HEK293T (cell line): ENCODE measurements around the gene SLC16A3.

Source experiments
- FOXM1 ChIP-seq: fragments of 450-650 bp; IDR thresholded peaks from 2 replicates; pipeline ENCODE4 v1.6.1; 2017; ENCODE audit warnings: mild to moderate bottlenecking, borderline replicate concordance
- LEF1 ChIP-seq: fragments of 450-650 bp; IDR thresholded peaks from 2 replicates; pipeline ENCODE4 v1.6.1; 2017; ENCODE audit warnings: mild to moderate bottlenecking, borderline replicate concordance
- NFRKB ChIP-seq: fragments of 450-650 bp; IDR thresholded peaks from 2 replicates; pipeline ENCODE4 v1.6.1; 2016; ENCODE audit warnings: mild to moderate bottlenecking, moderate library complexity
- SP1 ChIP-seq: fragments of 450-650 bp; IDR thresholded peaks from 2 replicates; pipeline ENCODE4 v1.6.1; 2017
- SUZ12 ChIP-seq: fragments of 450-650 bp; IDR thresholded peaks from 2 replicates; pipeline ENCODE4 v1.6.1; 2016; ENCODE audit warnings: mild to moderate bottlenecking
- ZNF384 ChIP-seq: fragments of 450-650 bp; IDR thresholded peaks from 2 replicates; pipeline ENCODE4 v1.6.1; 2016

GRCh38 chr17:82255402-82255972 is 26.6 kb downstream of the SLC16A3 start:
- no peak for TF ChIP-seq FOXM1
- no peak for TF ChIP-seq SP1
- no peak for TF ChIP-seq ZNF384
- TF ChIP-seq NFRKB, result no peak
- no peak for TF ChIP-seq LEF1
- TF ChIP-seq SUZ12, result no peak
